Left cardiac atrium (tissue), 4 donors: ENCODE data around the gene PDGFA. TPM values are rescaled to one million over a fixed set of nuclear protein-coding genes. Genes with fewer than 3 reads are reported as not detected.

Source experiments
- ATAC-seq, 2 donors: fragments of 200-7000 bp; cut with Tn5 transposase; one replicate each; pipeline ENCODE4 v1.9.1; 2020; ENCODE audit warnings: mild to moderate bottlenecking in 2 of 2, moderate library complexity in 2 of 2
- DNase-seq: peaks from one replicate; pipeline ENCODE4 v3.0.0-alpha.2; 2020
- intact Hi-C, 2 donors: fragments of 100-400 bp; cut with DNase I; formaldehyde crosslinking; loops; one replicate each; pipeline versions ENCODE4 v1.14.1 to v1.15.1; 2022 to 2023
- total RNA-seq, 2 donors: library from RNA; stranded (reverse); fragmentation: NEBNext Ultra II Directional; extraction: Animal tissue kit (Norgen Biotek cat#: 25700); gene quantifications; one replicate each; pipeline ENCODE4 v1.2.1, GENCODE V29; 2021
- donor health status: DM: no; HTN: yes; CAD: no.
- donor health status: DM: no; HTN: yes; CAD: no; lungs with severe emphysema.
- donor health status: DM: yes; HTN: yes; CAD: no.
- donor health status: Dilated cardiomyopathy.

Gene PDGFA
- total RNA-seq, 2 donors from 2014 or later = 27.5 to 33.9 TPM

DNA sequence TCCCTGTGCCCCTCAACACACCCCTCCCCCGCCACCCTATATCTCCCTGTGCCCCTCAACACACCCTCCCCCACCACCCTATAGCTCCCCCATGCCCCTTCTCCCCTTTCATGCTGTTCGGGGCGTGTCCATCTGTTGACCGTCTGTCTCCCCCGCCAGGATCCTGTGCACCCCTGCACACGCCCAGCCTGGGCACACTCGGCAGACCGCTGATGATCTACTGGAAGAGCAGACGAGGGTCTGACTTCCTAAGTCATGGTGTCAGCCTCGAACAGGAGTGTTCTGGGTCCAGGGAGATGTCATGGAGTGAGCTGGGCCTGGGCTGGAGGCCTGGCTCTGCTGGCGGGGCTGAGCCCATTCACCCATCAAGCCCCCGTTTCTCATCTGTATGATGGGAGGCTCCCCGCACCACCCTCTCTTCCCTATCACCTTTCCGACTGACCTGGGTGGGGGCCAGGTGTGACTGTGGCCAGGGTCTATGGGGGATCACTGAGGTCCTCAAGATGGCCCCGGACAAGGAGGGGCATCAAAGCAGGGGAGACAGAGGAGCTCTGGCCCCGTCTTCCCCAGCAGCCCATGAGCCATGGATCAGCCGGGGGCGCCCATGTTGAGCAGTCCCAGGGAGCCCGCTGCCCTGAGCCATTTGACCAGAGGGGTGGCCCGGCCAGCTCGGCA lies 48.3 kb downstream of the PDGFA start:
- DNase-seq = peak; percentile 18
- intact Hi-C loops = no loop called here
- no peak for ATAC-seq

DNA sequence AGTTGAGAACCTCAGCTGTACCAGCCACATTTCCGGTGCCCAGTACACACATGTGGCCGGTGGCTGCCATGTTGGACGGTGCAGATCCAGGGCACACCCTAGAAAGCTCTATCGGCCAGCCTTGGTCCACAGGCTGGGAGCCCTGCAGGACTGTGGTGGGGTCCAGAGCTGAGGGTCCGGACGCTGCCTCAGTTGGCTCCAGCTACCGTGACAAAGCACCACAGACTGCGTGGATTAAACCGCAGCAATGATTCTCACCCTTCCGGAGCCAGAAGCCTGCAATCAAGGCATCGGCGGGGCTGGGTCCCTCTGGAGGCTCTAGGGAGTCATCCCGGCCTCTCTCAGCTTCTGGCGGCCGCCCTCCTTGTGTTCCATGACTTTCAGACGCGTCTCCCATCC lies 50.1 kb downstream of the PDGFA start:
- DNase-seq (peak; percentile 15), ATAC-seq (no peak)
- intact Hi-C loops = no loop called here

DNA sequence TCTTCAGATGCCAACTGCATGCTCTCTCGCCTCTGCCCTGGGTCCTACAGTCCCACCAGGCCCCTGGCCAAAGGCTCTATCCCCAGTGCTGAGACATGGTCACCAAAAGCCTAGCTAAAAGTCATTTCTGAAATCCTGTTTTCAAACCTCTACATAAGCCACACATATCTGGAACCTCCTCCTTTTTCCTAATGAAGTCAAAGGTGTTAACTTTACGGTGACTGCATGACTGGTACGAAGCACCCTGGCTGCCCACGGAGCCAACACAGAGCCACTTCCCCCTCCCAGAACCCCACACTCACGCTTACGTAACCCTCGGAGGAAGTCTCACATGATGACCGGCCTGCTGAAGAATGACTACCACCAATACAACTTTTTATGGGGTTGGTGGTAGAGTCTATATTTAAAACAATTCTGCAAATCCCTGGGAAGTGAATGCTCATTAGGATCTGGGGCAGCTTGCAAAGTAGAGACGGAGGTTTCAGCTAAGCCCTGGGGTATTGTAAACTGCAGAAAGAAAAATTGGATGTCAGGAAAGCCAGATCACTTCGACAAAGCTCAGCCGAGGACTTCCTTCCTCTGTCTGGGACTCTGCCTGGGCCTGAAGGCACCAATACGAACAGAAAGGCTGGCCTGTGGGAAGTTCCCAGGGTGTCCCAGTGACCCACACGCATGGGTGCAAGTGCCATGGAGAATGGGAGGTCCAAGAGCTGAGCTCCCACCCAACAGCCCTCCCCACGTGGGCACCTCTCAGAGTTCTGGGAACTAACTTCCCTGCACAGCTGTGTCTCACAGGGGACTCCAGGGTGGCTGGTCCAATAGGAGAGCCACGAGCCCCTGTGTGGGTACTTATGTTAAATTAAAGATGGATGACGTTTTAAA lies 50.7 kb downstream of the PDGFA start:
- ATAC-seq = no peak
- DNase-seq = no peak
- intact Hi-C loops = no loop called here

DNA sequence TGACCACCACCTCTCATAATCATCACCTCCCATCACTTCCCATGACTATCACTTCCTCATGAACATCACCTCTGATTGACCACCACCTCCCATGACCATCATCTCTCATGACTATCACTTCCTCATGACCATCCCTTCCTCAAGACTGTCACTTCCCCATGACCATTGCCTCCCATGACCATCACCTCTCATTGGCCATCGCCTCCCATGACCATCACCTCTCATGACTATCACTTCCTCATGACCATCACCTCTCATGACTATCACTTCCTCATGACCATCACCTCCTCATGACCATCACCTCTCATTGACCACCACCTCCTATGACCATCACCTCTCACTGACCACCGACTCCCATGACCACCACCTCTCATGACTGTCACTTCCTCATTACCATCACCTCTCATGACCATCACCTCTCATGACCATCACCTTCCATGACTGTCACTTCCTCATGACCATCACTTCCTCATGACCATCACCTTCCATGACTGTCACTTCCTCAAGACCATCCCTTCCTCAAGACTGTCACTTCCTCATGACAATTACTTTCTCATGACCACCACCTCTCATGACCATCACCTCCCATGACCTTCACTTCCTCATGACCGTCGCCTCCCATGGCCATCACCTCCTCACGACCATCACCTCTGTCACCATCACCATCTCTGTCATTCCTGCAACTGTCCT lies 51.6 kb downstream of the PDGFA start:
- intact Hi-C loops = no loop called here
- ATAC-seq = no peak
- no peak for DNase-seq

DNA sequence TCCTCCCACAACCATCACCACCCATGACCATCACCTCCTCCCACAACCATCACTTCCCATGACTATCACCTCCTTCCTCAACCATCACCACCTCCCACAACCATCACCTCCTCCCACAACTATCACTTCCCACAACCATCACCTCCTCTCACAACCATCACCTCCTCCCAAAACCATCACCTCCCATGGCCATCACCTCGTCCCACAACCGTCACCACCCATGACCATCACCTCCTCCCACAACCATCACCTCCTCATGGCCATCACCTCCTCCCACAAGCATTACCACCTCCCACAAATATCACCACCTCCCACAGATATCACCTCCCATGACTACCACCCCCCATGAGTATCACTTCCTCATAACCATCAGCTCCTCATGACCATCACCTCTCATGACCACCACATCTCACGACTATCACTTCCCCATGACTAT lies 52.2 kb downstream of the PDGFA start:
- DNase-seq (no peak), ATAC-seq (no peak)
- intact Hi-C loops = no loop called here

DNA sequence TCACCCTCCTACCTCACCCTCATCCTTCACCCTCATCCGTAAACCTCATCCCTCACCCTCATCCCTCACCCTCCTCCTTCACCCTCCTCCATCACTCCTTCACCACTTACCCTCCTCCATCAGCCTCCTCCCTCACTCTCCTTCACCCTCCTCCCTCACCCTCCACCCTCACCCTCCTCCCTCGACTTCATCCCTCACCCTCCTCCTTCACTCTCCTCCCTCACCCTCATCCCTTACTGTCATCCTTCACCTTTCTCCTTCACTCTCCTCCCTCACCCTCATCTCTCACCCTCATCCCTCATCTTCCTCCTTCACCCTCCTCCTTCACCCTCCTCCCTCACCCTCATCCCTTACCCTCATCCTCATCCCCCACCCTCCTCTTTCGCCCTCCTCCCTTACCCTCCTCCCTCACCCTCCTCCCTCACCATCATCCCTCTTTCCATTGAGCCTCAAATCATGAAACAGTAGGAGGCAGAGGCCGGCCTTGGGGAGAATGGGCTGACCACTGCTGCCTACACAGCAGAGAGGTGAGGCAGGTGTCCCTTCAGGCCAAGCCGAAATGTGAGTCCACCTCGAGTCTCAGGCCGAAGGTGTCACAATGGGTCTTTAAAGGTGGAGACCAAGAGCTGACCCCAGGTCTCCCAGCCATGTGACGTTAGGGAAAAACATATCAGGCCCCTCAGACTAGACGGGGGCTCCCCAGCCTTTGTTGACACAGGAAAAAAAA lies 53.0 kb downstream of the PDGFA start:
- DNase-seq (no peak), ATAC-seq (no peak)
- intact Hi-C loops = no loop called here

DNA sequence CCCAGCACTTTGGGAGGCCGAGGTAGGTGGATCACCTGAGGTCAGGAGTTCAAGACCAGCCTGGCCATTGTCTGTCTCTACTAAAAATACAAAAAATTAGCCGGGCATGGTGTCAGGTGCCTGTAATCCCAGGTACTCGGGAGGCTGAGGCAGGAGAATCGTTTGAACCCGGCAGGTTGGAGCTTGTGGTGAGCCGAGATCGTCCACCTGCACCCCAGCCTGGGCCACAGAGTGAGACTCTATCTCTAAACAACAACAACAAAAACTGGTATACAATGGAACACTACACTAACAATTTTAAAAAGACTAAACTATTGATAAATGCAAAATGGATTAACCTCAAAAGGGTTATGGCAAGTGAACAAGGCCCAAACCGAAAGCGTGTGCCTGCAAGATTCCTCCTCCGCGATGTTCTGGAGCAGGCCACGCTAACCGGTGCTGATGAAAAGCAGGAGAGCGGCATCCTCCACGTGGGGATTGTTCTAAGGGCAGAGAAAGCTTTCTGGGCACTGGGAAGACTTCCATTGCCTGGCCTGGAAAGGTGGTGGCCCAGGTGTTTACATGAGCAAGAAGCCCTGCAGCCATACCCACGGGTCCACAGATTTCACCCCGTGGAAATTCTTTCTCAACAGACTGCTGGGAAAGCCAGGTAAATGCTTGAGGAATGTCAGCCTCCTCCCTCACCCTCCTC lies 53.8 kb downstream of the PDGFA start:
- ATAC-seq = no peak
- DNase-seq = no peak
- intact Hi-C loops = no loop called here

DNA sequence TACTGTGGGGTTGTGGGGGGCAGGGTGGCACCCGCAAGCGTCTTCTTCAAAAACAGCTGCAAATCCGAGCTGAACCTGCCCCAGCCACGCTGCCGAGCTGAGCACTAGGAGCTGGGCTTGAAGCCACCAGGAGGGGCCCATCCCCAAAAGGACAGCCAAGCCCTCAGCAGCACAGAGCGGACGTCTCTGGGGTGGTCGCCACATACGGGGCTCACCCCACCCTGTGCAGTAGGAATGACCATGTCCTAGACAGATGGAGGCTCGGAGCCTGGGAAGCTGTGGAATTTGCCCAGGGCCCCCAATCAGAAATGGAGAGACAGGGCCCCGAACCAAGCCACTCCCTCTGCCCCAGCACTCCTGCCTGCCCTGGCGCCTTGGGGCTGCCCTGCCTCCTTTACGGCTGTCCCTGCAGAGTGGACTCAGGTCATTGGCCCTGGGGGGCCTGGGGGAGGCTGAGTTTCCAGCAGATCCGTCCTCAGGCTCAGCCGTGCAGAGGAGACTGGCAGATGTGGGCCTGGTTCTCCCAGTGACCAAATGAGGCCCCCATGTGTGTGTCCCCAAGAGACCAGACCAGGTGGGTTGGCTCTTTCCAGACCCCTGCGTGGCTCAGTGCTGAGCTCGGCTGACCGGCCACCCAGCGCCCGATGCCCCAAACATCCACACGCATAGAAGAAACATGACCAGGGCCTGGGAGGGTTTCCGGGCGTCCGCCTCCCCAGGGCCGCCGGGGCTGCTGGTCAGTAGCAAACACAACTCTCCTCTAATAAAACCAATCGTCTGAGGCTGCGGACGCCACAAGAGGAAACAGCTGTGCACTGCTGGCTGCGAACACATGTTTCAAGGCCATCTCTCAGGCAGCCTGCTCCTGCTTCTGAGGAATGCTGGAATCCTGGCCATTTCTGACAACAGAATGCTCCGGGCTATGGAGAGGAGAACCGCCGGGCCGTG lies 54.9 kb downstream of the PDGFA start:
- intact Hi-C loops = no loop called here
- peak; percentile 45 to 62 for ATAC-seq
- peak; percentile 50 for DNase-seq

DNA sequence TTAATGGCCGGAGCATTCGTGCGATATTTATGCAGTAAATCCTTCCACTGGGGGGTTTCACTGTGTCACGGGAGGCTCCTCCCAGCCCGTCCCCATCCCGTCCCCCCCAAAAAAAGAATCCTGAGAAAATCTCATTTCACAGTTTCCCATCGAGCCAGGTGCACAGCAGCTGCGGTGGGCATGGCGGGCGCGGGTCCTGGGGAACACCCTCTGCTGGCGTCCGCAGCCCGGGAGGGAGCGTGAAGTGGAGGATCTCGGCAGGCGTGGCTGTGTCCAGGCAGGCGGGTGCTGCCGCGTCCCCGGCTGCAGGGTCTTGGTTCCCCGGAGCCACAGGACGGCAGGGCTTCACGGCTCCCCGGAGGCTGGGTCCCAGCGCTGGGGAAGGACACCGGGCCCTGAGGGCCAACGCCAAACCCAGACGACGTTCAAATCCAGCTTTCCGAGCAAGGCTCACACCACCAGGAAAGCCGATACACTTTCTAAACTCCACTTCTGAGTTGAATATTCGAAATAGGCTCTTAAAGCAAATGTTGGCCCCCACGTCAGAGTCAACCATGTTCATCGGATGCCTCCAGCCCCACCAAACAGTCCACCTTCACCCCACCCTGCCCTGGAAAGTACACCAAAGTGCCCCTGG lies 55.7 kb downstream of the PDGFA start:
- intact Hi-C loops = no loop called here
- DNase-seq = no peak
- no peak for ATAC-seq

DNA sequence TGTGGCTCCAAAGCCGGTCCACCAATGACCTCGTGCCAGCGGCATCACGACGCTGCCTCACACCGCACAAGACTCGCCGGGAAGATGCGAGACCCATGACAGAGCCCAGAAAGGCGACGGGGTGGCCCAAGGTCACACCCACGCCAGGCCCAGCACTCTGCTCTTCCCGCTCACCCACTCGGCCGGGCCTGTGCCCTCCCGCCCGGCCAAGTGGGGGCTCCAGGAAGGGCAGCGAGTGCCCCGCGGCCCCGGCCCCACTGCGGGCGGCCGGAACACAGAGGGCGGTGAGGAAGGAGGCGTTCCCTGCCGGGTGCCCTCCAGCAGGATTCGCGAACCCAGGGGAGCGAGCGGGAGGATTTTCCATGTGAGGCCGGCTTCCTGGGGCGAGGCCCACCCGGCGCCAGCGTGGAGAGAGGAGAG lies 56.3 kb downstream of the PDGFA start:
- intact Hi-C loops = no loop called here
- ATAC-seq = no peak
- DNase-seq = no peak

DNA sequence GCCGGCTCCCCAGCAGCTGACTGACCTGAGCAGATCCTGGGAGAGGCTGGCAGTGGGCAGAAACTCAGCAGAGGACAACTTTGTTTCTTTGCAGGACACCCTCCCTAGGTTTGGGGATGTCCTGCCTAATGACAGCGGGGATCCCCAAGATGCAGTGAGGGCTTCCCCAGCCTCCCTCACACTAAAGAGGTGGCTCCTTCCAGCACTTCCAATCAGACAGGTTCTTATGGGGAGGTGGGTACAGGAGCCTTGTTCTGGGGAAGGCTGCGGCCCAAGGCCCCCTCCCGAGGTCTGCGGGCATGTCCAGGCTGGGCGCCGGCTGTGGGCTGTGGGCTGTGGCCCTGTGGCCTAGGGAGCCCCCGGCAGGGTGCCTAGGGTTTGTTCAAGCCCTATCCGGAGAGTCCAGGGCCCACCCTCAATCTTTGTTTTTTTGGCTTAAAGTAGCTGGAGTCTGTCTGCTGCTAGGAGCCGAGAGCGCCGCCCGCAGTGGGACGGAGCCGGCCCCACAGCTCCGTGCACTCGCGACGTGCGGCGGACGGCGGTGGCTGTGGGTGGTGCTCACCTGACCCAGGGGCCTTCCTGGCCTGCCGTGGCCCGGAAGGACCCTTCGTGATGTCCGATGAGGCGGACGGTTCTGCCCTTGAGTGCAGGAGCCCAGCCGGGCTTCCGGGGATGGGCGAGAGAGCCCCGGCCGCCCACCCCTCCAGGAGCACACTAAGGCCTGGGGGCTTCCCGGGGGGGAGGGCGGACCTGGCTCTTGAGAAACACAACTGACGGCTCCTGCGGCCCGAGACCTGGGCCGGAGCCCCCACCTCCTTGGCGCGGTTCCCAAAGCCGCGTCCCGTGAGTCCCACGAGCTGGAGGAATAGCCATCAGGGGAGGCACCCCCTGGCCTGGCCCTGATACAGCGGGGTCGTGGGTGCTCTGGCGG lies 57.2 kb downstream of the PDGFA start:
- DNase-seq (no peak), ATAC-seq (no peak)
- intact Hi-C loops = no loop called here

DNA sequence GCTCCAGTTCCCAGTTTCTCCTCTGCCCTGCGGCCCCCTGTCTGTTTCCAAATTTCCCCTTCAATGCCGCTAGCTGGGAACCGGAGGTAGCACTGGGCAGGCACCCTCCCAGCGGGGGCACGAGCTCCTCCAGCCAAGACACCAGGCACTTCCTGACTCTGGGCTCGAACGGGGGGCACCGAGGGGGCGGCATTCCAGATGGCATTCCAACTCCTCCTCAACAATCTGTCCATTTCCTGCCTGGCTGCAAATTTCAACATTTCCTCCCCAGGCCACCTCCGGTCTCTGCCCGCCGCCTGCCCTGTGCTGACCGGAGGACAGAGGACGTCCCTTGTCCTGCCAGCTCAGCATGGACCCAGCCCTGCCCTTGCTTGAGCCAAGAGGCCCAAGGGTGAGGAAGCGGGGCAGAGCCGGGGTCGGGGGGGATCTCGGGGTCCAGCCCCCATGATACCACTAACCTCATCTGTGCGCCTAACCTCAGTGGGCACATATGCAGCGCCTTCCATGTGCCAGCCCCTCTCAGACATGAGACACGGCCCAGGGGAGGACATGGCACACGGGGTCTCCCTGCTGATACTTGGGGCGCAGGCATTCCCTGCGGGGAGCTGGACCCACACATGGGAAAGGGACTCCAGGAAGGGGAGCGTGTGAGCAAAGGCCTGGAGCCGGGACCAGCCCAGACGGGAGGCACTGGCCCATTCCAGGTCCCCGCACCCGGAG lies 58.0 kb downstream of the PDGFA start:
- ATAC-seq = no peak
- intact Hi-C loops = no loop called here
- no peak for DNase-seq

DNA sequence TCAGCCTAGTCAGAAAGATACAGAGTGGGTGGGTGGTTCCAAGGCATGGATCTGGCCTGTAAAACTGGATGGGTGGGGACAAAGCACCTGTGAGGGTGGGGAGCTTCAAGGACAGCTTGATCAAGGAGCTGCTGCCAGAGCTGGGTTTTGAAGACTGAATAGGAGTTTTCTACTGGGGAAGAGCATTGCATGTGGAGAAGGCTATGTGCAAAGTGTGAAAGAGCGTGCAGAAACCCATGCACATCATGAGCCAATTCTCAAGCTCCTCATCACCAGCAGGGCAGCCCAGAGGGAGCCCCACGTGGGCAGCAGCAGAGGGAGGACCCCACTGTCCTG lies 58.6 kb downstream of the PDGFA start:
- no peak for ATAC-seq
- intact Hi-C loops = no loop called here
- no peak for DNase-seq

DNA sequence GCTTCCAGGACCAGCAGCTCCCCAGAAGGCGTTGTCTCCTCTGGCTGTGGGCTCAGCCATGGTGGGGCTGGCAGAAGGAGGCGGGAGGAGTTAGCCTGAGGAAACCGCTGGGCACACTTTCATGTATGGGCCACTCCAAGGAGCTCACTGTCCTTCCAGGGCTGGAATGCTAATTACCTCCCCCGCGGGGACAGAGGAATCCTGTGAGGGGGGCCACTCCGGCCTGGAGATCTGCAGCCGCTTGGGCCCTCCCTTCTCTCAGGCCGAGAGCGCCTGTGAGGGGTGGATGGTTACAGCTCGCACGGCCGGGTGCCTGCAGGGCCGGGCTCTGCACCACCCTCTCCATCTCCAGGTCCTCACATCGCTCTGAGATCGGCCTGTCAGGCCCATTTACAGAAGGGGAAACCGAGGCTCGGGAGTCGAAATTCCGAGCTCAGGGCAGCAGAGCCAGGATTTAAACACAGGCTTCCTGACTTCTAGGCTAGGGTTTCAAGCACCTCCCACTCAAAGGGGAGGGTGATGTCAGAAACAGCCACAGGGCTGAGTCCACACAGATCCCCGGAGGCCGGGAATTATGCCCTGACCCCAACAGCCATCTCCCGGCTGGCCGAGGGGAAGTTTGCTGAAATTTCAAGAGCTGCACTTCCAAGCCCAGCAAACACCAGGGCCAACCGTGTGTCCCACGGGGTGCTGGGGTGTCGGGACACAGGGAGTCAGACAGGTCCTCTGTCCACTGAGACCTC lies 59.1 kb downstream of the PDGFA start:
- intact Hi-C loops = no loop called here
- peak; percentile 55 to 58 for ATAC-seq
- peak; percentile 55 for DNase-seq
